Measurements from ENCODE around the gene TNXB.

The TNXB gene

DNA sequence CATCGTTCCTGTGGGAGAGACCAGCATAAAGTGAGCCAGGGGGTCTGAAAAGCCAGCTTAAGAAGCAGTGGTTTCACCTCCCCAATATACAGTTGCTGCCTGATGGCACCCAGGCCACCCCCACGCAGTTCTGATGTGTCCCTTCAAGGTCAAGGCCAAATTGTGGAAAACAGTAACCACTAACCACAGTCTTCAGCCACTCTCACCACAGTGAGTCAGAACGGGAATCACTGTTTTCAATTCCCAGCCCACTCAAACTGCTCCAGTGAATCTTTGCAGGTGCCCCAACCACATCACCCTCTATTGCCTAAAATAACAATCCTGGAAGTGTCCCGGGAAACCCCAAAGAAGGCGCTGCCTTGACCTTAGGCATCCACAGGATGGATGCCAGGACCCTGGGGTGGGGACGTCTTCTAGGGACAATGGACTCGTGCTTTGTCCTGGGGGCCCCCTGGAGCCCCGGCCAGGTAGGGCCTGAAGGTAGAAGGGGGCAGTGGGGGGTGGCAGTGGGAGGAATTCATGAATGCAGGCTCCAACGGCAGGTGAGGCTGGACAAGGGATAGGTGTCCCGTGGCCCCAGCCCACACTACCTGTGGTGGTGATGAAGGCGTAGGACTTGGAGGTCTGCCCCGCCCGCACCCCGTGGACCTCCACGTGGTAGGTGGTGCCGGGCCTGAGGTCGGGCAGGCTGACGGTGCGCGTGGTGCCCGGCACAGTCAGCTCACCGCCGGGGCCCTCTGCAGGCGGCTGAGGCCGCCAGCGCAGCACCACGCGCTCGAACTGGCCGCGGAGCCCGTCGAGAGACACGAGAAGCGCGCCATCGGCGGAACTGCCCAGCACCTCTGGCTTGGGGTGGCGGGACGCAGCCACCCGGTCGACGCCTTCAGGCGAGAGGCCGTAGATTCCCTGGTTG, 22.2 kb downstream of the TNXB start:
- H3K27ac ChIP-seq (ENCODE audit: low read depth, low read length) = no peak overlapping the region
- no peak overlapping the region for H2AK5ac ChIP-seq (ENCODE audit: low read length)
- H3K4me2 ChIP-seq (ENCODE audit: low read length) = peak overlapping the region; percentile 28
- no peaks in the 10 kb centered on the region for H3K79me2 ChIP-seq (ENCODE audit: control insufficient read depth, insufficient read depth, low read length)
- WGBS (ENCODE audit: extremely low coverage, insufficient coverage, low lambda C conversion rate) = no CpG with 5 or more reads among the region's 45 CpGs
- H3K79me1 ChIP-seq (ENCODE audit: low read length) = no peaks in the 10 kb centered on the region
- peak overlapping the region; percentile 55 for H3K9ac ChIP-seq (ENCODE audit: low read length)
- no peak overlapping the region for H3K4ac ChIP-seq (ENCODE audit: low read depth, low read length)
- peak overlapping the region; percentile 74 for H3K56ac ChIP-seq (ENCODE audit: low read length)
- no peaks in the 10 kb centered on the region for H3K36me3 ChIP-seq (ENCODE audit: control insufficient read depth, insufficient read depth, low read length)
- H3K23ac ChIP-seq (ENCODE audit: low read length) = no peak overlapping the region
- no peaks in the 10 kb centered on the region for H3K4me1 ChIP-seq (ENCODE audit: control insufficient read depth, low read depth, low read length)
- H3K18ac ChIP-seq (ENCODE audit: low read length) = peak overlapping the region; percentile 44
- no peak overlapping the region for H2BK5ac ChIP-seq (ENCODE audit: low read length)
- DNase-seq = no peak
- H2BK15ac ChIP-seq (replicated peaks; ENCODE audit: low read depth) = no peak overlapping the region
- H3K4me3 ChIP-seq (ENCODE audit: low read length) = no peak overlapping the region
- no peak overlapping the region for H4K5ac ChIP-seq (ENCODE audit: low read length)
- no peak overlapping the region for H2BK120ac ChIP-seq (ENCODE audit: low read depth, low read length)
- H3K27me3 ChIP-seq (ENCODE audit: insufficient read depth, low read length, poor library complexity) = no peaks in the 10 kb centered on the region
- H4K8ac ChIP-seq (ENCODE audit: low read depth, low read length) = no peak overlapping the region

DNA sequence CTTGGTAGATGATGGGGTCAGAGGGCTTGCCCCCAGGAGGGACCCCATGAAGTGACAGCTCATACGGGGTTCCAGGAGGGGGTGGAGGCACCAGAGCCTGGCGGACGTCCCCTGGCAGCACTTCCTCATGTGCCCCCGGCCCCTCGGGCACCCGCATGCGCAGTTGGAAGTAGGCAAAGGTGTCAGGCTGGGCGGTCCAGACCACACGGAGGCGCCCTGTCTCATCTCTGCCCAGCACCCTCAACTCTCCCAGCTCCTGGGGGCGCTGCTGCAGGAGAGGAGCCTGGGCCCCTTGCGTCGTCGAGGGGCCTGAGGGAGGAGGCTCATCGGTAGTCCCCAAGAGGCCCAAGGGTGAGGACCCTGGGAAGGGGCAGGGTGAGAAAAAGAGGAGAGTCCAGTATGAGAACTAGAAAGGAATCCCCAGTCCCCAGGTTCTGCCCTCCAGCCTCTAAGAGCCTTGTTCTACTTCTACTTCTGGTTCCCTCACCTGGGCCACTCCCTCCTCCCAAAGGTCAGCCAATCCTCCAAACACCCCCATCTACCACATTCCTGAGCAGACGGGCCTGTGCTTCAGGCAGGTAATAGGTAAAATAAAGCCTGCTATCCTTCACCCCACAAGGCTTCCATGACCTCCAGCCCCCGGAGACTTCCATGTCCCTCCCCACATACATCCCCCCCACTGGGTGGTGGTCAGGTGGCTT, 23.2 kb downstream of the TNXB start:
- H3K4me3 ChIP-seq (ENCODE audit: low read length) = no peak overlapping the region
- H2BK5ac ChIP-seq (ENCODE audit: low read length) = no peak overlapping the region
- no peak overlapping the region for H4K8ac ChIP-seq (ENCODE audit: low read depth, low read length)
- H3K23ac ChIP-seq (ENCODE audit: low read length) = no peak overlapping the region
- H3K9ac ChIP-seq (ENCODE audit: low read length) = no peak overlapping the region
- no peak overlapping the region for H2AK5ac ChIP-seq (ENCODE audit: low read length)
- H3K4ac ChIP-seq (ENCODE audit: low read depth, low read length) = no peak overlapping the region
- H3K27me3 ChIP-seq (ENCODE audit: insufficient read depth, low read length, poor library complexity) = no peaks in the 10 kb centered on the region
- no peak overlapping the region for H3K27ac ChIP-seq (ENCODE audit: low read depth, low read length)
- H3K4me1 ChIP-seq (ENCODE audit: control insufficient read depth, low read depth, low read length) = no peaks in the 10 kb centered on the region
- H3K79me2 ChIP-seq (ENCODE audit: control insufficient read depth, insufficient read depth, low read length) = no peaks in the 10 kb centered on the region
- no peak overlapping the region for H4K5ac ChIP-seq (ENCODE audit: low read length)
- H3K36me3 ChIP-seq (ENCODE audit: control insufficient read depth, insufficient read depth, low read length) = no peaks in the 10 kb centered on the region
- H3K56ac ChIP-seq (ENCODE audit: low read length) = no peak overlapping the region
- no peak overlapping the region for H3K18ac ChIP-seq (ENCODE audit: low read length)
- H2BK120ac ChIP-seq (ENCODE audit: low read depth, low read length) = no peak overlapping the region
- H2BK15ac ChIP-seq (replicated peaks; ENCODE audit: low read depth) = no peak overlapping the region
- DNase-seq = no peak
- no CpG with 5 or more reads among the region's 17 CpGs for WGBS (ENCODE audit: extremely low coverage, insufficient coverage, low lambda C conversion rate)
- H3K4me2 ChIP-seq (ENCODE audit: low read length) = no peak overlapping the region
- no peaks in the 10 kb centered on the region for H3K79me1 ChIP-seq (ENCODE audit: low read length)

DNA sequence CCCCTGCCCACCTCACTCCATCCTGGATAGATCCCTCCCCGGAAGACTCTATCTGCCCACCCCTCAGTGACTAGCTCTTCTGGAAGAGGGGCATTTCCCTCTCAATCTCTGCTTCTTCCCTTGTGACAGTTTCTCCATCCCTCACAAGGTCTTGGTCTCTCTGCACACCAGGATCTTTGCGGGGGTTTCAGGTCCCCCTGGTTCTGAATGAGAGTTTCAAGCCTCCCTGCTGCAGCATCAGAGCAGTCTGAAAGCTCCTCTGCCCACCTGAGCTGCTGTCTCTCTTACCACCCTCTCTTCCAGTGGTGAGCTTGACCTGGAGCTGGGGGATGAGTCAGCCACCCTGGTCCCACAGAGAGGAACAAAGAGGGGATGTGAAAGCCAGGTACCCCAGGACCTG, 24.4 kb downstream of the TNXB start:
- Histone ChIP-seq H3K36me3 (ENCODE audit: control insufficient read depth, insufficient read depth, low read length) (no peaks in the 10 kb centered on the region), H3K23ac (ENCODE audit: low read length) (no peak overlapping the region), H3K4me1 (ENCODE audit: control insufficient read depth, low read depth, low read length) (no peaks in the 10 kb centered on the region), H2BK15ac (replicated peaks; ENCODE audit: low read depth) (no peak overlapping the region), H3K9ac (ENCODE audit: low read length) (no peak overlapping the region), H4K8ac (ENCODE audit: low read depth, low read length) (no peak overlapping the region), H2BK5ac (ENCODE audit: low read length) (no peak overlapping the region), H2AK5ac (ENCODE audit: low read length) (no peak overlapping the region), H3K4me3 (ENCODE audit: low read length) (no peak overlapping the region), H4K5ac (ENCODE audit: low read length) (no peak overlapping the region), H3K79me1 (ENCODE audit: low read length) (no peaks in the 10 kb centered on the region), H3K27me3 (ENCODE audit: insufficient read depth, low read length, poor library complexity) (no peaks in the 10 kb centered on the region), H3K56ac (ENCODE audit: low read length) (no peak overlapping the region), H3K4ac (ENCODE audit: low read depth, low read length) (no peak overlapping the region), H3K79me2 (ENCODE audit: control insufficient read depth, insufficient read depth, low read length) (no peaks in the 10 kb centered on the region), H3K27ac (ENCODE audit: low read depth, low read length) (no peak overlapping the region), H3K4me2 (ENCODE audit: low read length) (no peak overlapping the region), H3K18ac (ENCODE audit: low read length) (no peak overlapping the region), H2BK120ac (ENCODE audit: low read depth, low read length) (no peak overlapping the region)
- WGBS (ENCODE audit: extremely low coverage, insufficient coverage, low lambda C conversion rate) = no CpG with 5 or more reads among the region's 2 CpGs
- no peak for DNase-seq

- Histone ChIP-seq H4K8ac (ENCODE audit: low read depth, low read length) (no peak overlapping the region), H3K4me3 (ENCODE audit: low read length) (no peak overlapping the region), H3K36me3 (ENCODE audit: control insufficient read depth, insufficient read depth, low read length) (no peaks in the 10 kb centered on the region), H3K18ac (ENCODE audit: low read length) (no peak overlapping the region), H3K56ac (ENCODE audit: low read length) (no peak overlapping the region), H3K4me1 (ENCODE audit: control insufficient read depth, low read depth, low read length) (no peaks in the 10 kb centered on the region), H3K79me2 (ENCODE audit: control insufficient read depth, insufficient read depth, low read length) (no peaks in the 10 kb centered on the region), H2BK15ac (replicated peaks; ENCODE audit: low read depth) (no peak overlapping the region), H3K4me2 (ENCODE audit: low read length) (no peak overlapping the region), H4K5ac (ENCODE audit: low read length) (no peak overlapping the region), H3K9ac (ENCODE audit: low read length) (no peak overlapping the region), H3K4ac (ENCODE audit: low read depth, low read length) (no peak overlapping the region), H3K27ac (ENCODE audit: low read depth, low read length) (no peak overlapping the region), H2BK120ac (ENCODE audit: low read depth, low read length) (no peak overlapping the region), H3K27me3 (ENCODE audit: insufficient read depth, low read length, poor library complexity) (no peaks in the 10 kb centered on the region), H3K23ac (ENCODE audit: low read length) (no peak overlapping the region), H3K79me1 (ENCODE audit: low read length) (no peaks in the 10 kb centered on the region), H2AK5ac (ENCODE audit: low read length) (no peak overlapping the region), H2BK5ac (ENCODE audit: low read length) (no peak overlapping the region)
- no peak for DNase-seq
- no CpG with 5 or more reads among the region's 22 CpGs for whole genome bisulfite sequencing (ENCODE audit: extremely low coverage, insufficient coverage, low lambda C conversion rate)
Measured at GRCh38 chr6:32083812-32084768, 25.0 kb downstream of the TNXB start.

- WGBS (ENCODE audit: extremely low coverage, insufficient coverage, low lambda C conversion rate) = no CpG with 5 or more reads among the region's 9 CpGs
- no peak overlapping the region for H3K27ac ChIP-seq (ENCODE audit: low read depth, low read length)
- no peak for DNase-seq
Measured at GRCh38 chr6:32082935-32083334, 26.2 kb downstream of the TNXB start.

More at GRCh38 chr6:32082935-32083334, 26.2 kb downstream of the TNXB start:
- no peak overlapping the region for H4K5ac ChIP-seq (ENCODE audit: low read length)
- no peak overlapping the region for H3K18ac ChIP-seq (ENCODE audit: low read length)
- H3K4me2 ChIP-seq (ENCODE audit: low read length) = no peak overlapping the region
- H3K9ac ChIP-seq (ENCODE audit: low read length) = no peak overlapping the region
- H2BK5ac ChIP-seq (ENCODE audit: low read length) = no peak overlapping the region
- H3K4ac ChIP-seq (ENCODE audit: low read depth, low read length) = no peak overlapping the region
- H2BK15ac ChIP-seq (replicated peaks; ENCODE audit: low read depth) = no peak overlapping the region
- no peak overlapping the region for H3K4me3 ChIP-seq (ENCODE audit: low read length)
- H2BK120ac ChIP-seq (ENCODE audit: low read depth, low read length) = no peak overlapping the region
- H2AK5ac ChIP-seq (ENCODE audit: low read length) = no peak overlapping the region
- no peak overlapping the region for H3K23ac ChIP-seq (ENCODE audit: low read length)
- no peaks in the 10 kb centered on the region for H3K36me3 ChIP-seq (ENCODE audit: control insufficient read depth, insufficient read depth, low read length)
- no peaks in the 10 kb centered on the region for H3K79me1 ChIP-seq (ENCODE audit: low read length)
- H3K27me3 ChIP-seq (ENCODE audit: insufficient read depth, low read length, poor library complexity) = no peaks in the 10 kb centered on the region
- no peaks in the 10 kb centered on the region for H3K4me1 ChIP-seq (ENCODE audit: control insufficient read depth, low read depth, low read length)
- no peak overlapping the region for H4K8ac ChIP-seq (ENCODE audit: low read depth, low read length)
- no peak overlapping the region for H3K56ac ChIP-seq (ENCODE audit: low read length)
- H3K79me2 ChIP-seq (ENCODE audit: control insufficient read depth, insufficient read depth, low read length) = no peaks in the 10 kb centered on the region
